DOHH2 (cell line): Measurements from ENCODE around the gene TBC1D26.

ENCODE experiments used
- H3F3A ChIP-seq: fragments of 200-600 bp; sonication (generic), shearing (Covaris generic); 2 replicates; pipeline ENCODE4 v1.6.0; 2016; ENCODE audit warnings: antibody characterized with exemption, mild to moderate bottlenecking; ENCODE audit not compliant: control insufficient read depth, insufficient read depth
- H3K27ac ChIP-seq: fragments of 200-600 bp; sonication (generic); 2 replicates; pipeline ENCODE4 v1.5.1; 2014; ENCODE audit warnings: low read depth, mild to moderate bottlenecking, low read length, moderate library complexity
- H3K27me3 ChIP-seq: fragments of 200-600 bp; sonication (generic); 2 replicates; pipeline ENCODE4 v1.6.1; 2014; ENCODE audit warnings: mild to moderate bottlenecking, low read length, mixed read lengths; ENCODE audit not compliant: control insufficient read depth
- H3K36me3 ChIP-seq: fragments of 200-600 bp; sonication (generic); 2 replicates; pipeline ENCODE4 v1.6.1; 2014; ENCODE audit warnings: mild to moderate bottlenecking, low read length, moderate library complexity, mixed read lengths; ENCODE audit not compliant: control insufficient read depth
- H3K4me1 ChIP-seq: fragments of 200-600 bp; sonication (generic); 2 replicates; pipeline ENCODE4 v1.6.1; 2014; ENCODE audit warnings: mild to moderate bottlenecking, low read length, mixed read lengths; ENCODE audit not compliant: control insufficient read depth
- H3K4me2 ChIP-seq: fragments of 200-600 bp; sonication (generic); 2 replicates; pipeline ENCODE4 v1.6.0; 2014; ENCODE audit warnings: mild to moderate bottlenecking, low read length, moderate library complexity
- H3K4me3 ChIP-seq: fragments of 200-600 bp; sonication (generic); 2 replicates; pipeline ENCODE4 v1.5.1; 2014; ENCODE audit warnings: mild to moderate bottlenecking, low read length, mixed read lengths
- H3K79me2 ChIP-seq: fragments of 200-600 bp; sonication (generic); 2 replicates; pipeline ENCODE4 v1.6.1; 2014; ENCODE audit warnings: mild to moderate bottlenecking, low read length, mixed read lengths; ENCODE audit not compliant: control insufficient read depth
- H3K9me2 ChIP-seq: fragments of 200-600 bp; sonication (generic); replicated peaks from 2 replicates; pipeline ENCODE4 v1.6.1; 2014; ENCODE audit warnings: mild to moderate bottlenecking, low read length, mixed read lengths; ENCODE audit not compliant: control insufficient read depth
- H3K9me3 ChIP-seq: fragments of 200-600 bp; sonication (generic); 2 replicates; pipeline ENCODE4 v1.6.1; 2014; ENCODE audit warnings: antibody characterized with exemption, low read length, mixed read lengths; ENCODE audit not compliant: control insufficient read depth, insufficient read depth
- H4K20me1 ChIP-seq: fragments of 200-600 bp; sonication (generic); 2 replicates; pipeline ENCODE4 v1.6.0; 2014; ENCODE audit warnings: low read depth, mild to moderate bottlenecking, antibody characterized with exemption, low read length, moderate library complexity; ENCODE audit not compliant: control insufficient read depth, insufficient read depth
- EZH2phosphoT487 ChIP-seq: fragments of 200-600 bp; sonication (generic); IDR thresholded peaks from 2 replicates; pipeline ENCODE4 v1.6.1; 2017; ENCODE audit warnings: borderline replicate concordance, mild to moderate bottlenecking, antibody characterized with exemption, low read length, moderate library complexity, mixed read lengths
- TF ChIP-seq, protein P1 (sequence below): fragments of 200-600 bp; sonication (generic); IDR thresholded peaks from one replicate; pipeline ENCODE4 v1.5.1; 2014; ENCODE audit warnings: antibody characterized with exemption, mild to moderate bottlenecking, low read depth, low read length; ENCODE audit not compliant: poor library complexity, severe bottlenecking

The TBC1D26 gene

DNA sequence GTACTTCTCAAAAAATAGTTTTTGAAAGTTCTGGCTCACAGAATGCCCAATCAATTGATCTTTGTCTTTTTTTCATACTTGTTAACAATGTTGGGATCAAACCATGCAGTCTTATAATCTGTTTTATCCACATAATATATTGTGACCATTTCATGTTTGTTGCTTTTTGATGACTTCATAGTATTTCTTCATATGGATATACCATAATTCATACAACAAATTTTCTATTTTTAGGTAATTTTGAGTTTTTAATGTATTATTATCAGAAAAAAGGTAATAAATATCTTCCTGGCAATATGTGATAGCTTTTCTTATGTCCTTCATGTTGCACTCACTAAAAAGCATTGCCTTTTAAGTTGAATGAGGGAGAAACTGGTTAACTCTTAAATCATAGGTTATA is 44.8 kb downstream of the TBC1D26 start:
- no peaks in the 10 kb centered on the region for H3K9me3 ChIP-seq
- no peaks in the 10 kb centered on the region for H4K20me1 ChIP-seq
- no peaks in the 10 kb centered on the region for H3K27me3 ChIP-seq
- H3K79me2 ChIP-seq: no peaks in the 10 kb centered on the region
- H3K9me2 ChIP-seq: no peaks in the 10 kb centered on the region
- H3K27ac ChIP-seq: no peak overlapping the region
- no peaks in the 10 kb centered on the region for H3K36me3 ChIP-seq
- H3K4me3 ChIP-seq: no peak overlapping the region
- TF ChIP-seq, protein P1, sequence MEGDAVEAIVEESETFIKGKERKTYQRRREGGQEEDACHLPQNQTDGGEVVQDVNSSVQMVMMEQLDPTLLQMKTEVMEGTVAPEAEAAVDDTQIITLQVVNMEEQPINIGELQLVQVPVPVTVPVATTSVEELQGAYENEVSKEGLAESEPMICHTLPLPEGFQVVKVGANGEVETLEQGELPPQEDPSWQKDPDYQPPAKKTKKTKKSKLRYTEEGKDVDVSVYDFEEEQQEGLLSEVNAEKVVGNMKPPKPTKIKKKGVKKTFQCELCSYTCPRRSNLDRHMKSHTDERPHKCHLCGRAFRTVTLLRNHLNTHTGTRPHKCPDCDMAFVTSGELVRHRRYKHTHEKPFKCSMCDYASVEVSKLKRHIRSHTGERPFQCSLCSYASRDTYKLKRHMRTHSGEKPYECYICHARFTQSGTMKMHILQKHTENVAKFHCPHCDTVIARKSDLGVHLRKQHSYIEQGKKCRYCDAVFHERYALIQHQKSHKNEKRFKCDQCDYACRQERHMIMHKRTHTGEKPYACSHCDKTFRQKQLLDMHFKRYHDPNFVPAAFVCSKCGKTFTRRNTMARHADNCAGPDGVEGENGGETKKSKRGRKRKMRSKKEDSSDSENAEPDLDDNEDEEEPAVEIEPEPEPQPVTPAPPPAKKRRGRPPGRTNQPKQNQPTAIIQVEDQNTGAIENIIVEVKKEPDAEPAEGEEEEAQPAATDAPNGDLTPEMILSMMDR: no peak
- no peak for TF ChIP-seq EZH2phosphoT487
- no peak overlapping the region for H3K4me2 ChIP-seq
- no peaks in the 10 kb centered on the region for H3K4me1 ChIP-seq
- H3F3A ChIP-seq: no peaks in the 10 kb centered on the region

DNA sequence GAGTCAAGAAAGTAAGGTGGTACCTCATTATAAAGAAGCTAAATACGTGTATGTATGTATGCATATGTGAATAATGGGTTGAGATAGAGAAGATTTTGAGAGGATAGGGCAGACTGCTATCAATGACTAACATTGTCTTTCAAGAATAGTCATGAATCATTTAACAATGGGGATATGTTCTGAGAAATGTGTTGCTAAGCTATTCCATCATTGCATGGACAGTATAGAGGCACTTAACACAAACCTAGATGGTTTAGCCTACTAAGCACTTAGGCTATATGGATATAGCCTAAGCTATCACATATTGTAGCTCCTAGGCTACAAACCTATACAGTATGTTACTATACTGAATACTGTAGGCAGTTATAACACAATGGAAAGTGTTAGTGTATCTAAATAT is 45.2 kb downstream of the TBC1D26 start:
- Histone ChIP-seq H3K9me3 (no peaks in the 10 kb centered on the region), H3K79me2 (no peaks in the 10 kb centered on the region), H3K4me2 (no peak overlapping the region), H3K36me3 (no peaks in the 10 kb centered on the region), H3K4me1 (no peaks in the 10 kb centered on the region), H3K27ac (no peak overlapping the region), H3K27me3 (no peaks in the 10 kb centered on the region), H3F3A (no peaks in the 10 kb centered on the region), H3K4me3 (no peak overlapping the region), H4K20me1 (no peaks in the 10 kb centered on the region), H3K9me2 (no peaks in the 10 kb centered on the region)
- TF ChIP-seq, protein P1: no peak
- no peak for TF ChIP-seq EZH2phosphoT487

DNA sequence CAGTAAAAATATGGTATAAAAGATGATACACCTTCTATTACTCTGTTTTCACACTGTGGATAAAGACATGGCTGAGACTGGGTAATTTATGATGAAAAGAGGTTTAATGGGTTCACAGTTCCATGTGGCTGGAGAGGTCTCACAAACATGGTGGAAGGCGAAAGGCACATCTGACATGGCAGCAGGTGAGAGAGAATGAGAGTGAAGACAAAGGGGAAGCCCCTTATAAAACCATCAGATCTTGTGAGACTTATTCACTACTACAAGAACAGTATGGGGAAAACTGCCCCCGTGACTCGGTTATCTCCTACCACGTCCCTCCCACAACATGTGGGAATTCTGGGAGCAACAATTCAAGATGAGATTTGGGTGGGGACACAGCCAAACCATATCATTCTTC is 45.6 kb downstream of the TBC1D26 start:
- Histone ChIP-seq H3K27me3 (no peaks in the 10 kb centered on the region), H3F3A (no peaks in the 10 kb centered on the region), H4K20me1 (no peaks in the 10 kb centered on the region), H3K9me3 (no peaks in the 10 kb centered on the region), H3K27ac (no peak overlapping the region), H3K79me2 (no peaks in the 10 kb centered on the region), H3K36me3 (no peaks in the 10 kb centered on the region), H3K4me1 (no peaks in the 10 kb centered on the region), H3K4me2 (no peak overlapping the region), H3K4me3 (no peak overlapping the region), H3K9me2 (no peaks in the 10 kb centered on the region)
- TF ChIP-seq EZH2phosphoT487: no peak
- TF ChIP-seq, protein P1: no peak

DNA sequence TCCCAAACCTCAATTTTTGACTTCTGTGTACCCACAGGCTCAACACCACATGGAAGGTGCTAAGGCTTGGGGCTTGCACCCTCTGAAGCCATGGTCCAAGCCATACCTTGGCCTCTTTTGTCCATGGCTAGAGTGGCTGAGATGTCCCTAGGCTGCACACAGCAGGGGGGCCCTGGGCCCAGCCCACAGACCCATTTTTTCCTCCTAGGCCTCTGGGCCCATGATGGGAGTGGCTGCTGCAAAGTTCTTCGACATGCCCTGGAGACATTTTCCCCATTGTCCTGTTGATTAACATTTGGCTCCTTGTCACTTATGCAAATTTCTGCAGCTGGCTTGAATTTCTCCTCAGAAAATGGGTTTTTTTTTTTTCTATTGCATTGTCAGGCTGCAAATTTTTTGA is 47.0 kb downstream of the TBC1D26 start:
- no peaks in the 10 kb centered on the region for H3F3A ChIP-seq
- H3K27ac ChIP-seq: no peak overlapping the region
- no peaks in the 10 kb centered on the region for H3K36me3 ChIP-seq
- no peak for TF ChIP-seq EZH2phosphoT487
- TF ChIP-seq, protein P1: no peak
- H3K4me2 ChIP-seq: no peak overlapping the region
- H3K79me2 ChIP-seq: no peaks in the 10 kb centered on the region
- no peaks in the 10 kb centered on the region for H3K9me2 ChIP-seq
- H4K20me1 ChIP-seq: no peaks in the 10 kb centered on the region
- no peak overlapping the region for H3K4me3 ChIP-seq
- H3K4me1 ChIP-seq: no peaks in the 10 kb centered on the region
- H3K9me3 ChIP-seq: no peaks in the 10 kb centered on the region
- H3K27me3 ChIP-seq: no peaks in the 10 kb centered on the region
